HG02885 (cell line): ENCODE measurements around the gene NF1.
"Not testable (repeated sequence)": the region's sequence is repeated elsewhere in the genome, so short reads cannot be mapped to it uniquely, and the experiment has no call there.

ENCODE experiments used
- ATAC-seq: cut with Tn5 transposase; IDR thresholded peaks from one replicate; pipeline ENCODE4 v1.9.1; 2021; ENCODE audit warnings: mild to moderate bottlenecking; ENCODE audit not compliant: unreplicated experiment, poor library complexity

The NF1 gene

GRCh38 chr17:31116167-31116566 is 21.4 kb downstream of the NF1 start:
- ATAC-seq: no peak

DNA sequence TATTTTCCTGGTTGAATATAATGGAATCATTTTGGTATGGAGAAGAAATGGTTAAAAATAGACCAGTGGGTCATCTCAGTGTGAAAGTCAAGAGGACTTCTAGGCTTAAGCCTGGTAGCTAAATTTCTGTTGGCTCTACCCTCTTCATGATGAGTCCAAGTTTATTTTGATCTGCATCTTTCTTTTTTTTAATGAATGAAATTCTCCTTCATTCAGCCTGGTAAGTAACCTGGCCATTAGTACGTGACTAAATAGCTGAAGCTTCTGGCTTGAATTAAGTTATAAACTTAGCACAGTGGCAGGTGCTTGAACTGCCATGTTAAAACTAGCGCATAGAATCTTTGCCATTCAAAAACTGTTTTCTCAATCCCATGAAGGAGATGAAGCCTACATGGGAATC is 28.0 kb downstream of the NF1 start:
- ATAC-seq: no peak

GRCh38 chr17:31126318-31126717 is 31.5 kb downstream of the NF1 start:
- no peak for ATAC-seq

DNA sequence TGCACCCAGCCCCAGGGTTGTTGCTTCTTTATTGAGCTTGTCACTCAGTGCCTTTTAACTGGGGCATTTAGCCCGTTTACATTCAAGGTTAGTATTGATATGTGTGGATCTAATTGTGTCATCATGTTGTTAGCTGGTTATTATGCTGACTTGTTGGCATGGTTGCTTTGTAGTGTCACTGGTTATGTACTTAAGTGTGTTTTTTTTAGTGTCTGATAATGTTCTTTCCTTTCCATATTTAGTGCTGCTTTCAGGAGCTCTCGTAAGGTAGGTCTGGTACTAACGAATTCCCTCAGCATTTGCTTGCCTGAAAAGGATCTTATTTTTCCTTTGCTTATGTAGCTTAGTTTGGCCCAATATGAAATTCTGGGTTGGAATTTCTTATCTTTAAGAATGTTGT is 33.5 kb downstream of the NF1 start:
- no peak for ATAC-seq

- no peak for ATAC-seq
These were observed 35.8 kb downstream of the NF1 start for GRCh38 chr17:31130286-31131224.

DNA sequence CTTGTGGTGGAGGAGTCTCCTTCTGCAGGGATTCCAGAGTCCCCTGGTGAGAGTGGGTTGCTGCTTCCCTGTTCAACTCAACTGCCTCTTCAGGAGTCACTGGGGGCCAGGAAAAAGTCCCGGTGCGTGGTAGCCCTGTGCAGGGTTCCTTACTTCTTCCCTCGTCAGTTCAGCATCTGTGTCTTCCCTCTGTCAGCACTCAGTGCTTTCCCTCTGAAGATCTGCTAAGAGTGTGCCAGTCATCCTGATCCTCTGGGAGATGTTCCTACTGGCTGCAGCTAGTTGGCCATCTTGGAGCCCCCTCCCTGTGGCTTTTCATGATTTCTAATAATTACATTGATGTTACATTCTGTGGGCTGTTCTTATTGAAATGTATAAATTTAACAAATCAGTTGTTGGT is 36.5 kb downstream of the NF1 start:
- ATAC-seq: no peak

- ATAC-seq: no peak
These were observed 38.2 kb downstream of the NF1 start for GRCh38 chr17:31132977-31133376.

- no peak for ATAC-seq
These were observed 39.8 kb downstream of the NF1 start for GRCh38 chr17:31134576-31134975.

GRCh38 chr17:31136319-31136718 is 41.5 kb downstream of the NF1 start:
- ATAC-seq: no peak

DNA sequence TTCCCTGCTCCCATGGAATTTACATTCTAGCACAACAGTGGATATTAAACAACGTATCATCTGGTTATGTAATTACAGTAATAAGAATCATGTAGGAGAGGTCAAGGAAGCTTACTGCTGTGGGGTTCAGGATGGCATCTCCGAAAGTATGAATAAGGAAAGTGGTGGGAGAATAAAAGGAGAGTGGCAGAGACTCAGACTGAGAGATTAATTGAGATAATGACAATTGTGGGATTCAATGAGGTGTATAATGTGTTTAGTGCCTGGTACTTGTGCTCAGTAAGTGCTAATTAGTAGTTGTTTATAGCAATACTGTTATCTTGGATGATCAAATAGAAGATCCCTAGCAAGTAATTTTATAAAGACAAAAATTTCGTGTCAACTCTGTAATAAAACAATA is 45.3 kb downstream of the NF1 start:
- no peak for ATAC-seq

DNA sequence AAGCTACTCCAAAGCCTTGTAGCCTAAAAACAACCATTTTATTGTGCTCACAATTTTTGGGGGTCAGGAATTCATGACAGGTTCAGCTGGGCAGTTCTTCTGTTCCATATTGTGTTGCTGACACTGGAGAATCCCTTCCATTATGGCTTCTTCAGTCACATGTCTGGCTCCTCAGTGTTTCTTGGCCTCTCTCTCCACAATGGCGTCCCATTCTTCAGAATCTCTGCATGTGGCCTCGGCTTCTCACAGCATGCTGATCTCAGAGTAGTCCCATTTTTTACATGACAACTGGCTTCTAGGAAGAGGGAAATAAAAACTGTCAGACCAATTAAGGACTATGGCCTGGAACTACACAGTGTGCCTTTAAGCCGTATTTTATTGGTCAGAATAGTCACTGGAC is 49.7 kb downstream of the NF1 start:
- ATAC-seq: no peak

- ATAC-seq: no peak
These were observed 50.1 kb downstream of the NF1 start for GRCh38 chr17:31144836-31145235.

DNA sequence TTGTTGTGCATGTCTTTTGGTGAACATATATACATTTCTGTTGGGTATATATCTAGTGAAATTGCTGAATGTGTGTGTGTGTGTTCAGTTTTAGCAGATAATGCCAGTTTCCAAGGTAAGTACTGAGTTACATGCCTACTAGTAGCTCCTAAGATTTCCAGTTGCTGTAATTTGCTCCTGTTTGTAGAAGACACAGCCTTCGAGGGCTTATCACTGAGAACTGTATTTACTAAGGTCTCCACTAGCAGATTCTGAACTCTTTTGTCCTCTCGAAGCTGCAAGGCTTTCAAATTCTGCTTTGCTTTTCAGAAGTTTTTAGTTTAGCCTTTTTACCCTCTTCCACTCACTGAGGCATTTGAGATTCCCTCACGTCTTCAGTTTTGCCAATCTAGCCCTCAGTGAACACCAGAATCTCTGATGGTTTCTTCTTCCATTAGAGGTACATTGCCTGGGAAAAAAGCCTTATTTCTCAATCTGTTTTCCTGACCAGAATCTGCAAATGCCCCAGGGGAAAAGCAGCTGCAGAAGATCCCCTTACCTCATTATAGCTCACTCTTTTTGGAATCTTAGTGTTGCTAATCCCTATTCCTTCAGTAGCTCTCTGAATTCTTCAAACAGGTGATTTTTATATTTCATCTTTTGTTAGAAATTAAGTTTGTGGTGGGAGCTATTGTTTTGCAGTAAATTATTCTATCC is 52.9 kb downstream of the NF1 start:
- no peak for ATAC-seq

GRCh38 chr17:31148205-31148604 is 53.4 kb downstream of the NF1 start:
- no peak for ATAC-seq

- no peak for ATAC-seq
These were observed 57.5 kb downstream of the NF1 start for GRCh38 chr17:31152271-31152670.

- no peak for ATAC-seq
These were observed 60.5 kb downstream of the NF1 start for GRCh38 chr17:31155208-31155810.

DNA sequence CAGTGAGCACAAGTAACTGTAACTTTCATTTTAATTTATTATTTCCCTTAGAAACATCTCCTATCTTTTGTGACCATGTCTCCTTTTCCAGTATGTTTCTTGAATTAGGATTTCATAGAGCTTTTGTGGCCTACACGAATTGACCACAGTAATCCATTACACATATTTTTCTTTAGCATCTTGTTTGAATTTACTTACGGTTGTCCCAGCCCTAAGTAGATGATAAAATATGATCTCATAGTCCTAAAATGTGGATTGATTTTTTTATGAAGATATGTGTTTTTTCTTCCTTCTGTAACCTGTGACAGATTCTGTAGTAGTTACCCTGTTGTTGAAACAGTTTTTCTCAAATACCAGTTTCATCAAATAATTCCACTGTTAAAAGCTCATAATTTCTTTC is 61.5 kb downstream of the NF1 start:
- no peak for ATAC-seq

- ATAC-seq: not testable (repeated sequence)
These were observed 62.1 kb downstream of the NF1 start for GRCh38 chr17:31156864-31157263.

- ATAC-seq: no peak
These were observed 64.1 kb downstream of the NF1 start for GRCh38 chr17:31158746-31159377.

GRCh38 chr17:31163091-31163781 is 68.5 kb downstream of the NF1 start:
- no peak for ATAC-seq
